HUES6 (cell line): ENCODE results near the gene PKP2.

Experiments used
- H3K27ac ChIP-seq: 2 replicates; pipeline ENCODE4 v1.7.0; 2013; ENCODE audit warnings: low read depth, mild to moderate bottlenecking, low read length, inconsistent platforms
- H3K27me3 ChIP-seq: 2 replicates; pipeline ENCODE4 v1.6.1; 2013; ENCODE audit warnings: low read length; ENCODE audit not compliant: control insufficient read depth, insufficient read depth
- H3K36me3 ChIP-seq: 2 replicates; pipeline ENCODE4 v1.6.1; 2013; ENCODE audit warnings: low read length; ENCODE audit not compliant: control insufficient read depth, insufficient read depth
- H3K4me1 ChIP-seq: 2 replicates; pipeline ENCODE4 v1.6.1; 2013; ENCODE audit warnings: low read length; ENCODE audit not compliant: control insufficient read depth, insufficient read depth
- H3K4me3 ChIP-seq: 2 replicates; pipeline ENCODE4 v1.5.1; 2013; ENCODE audit warnings: low read depth, low read length
- H3K9ac ChIP-seq: one replicate; pipeline ENCODE4 v1.6.1; 2013; ENCODE audit warnings: mild to moderate bottlenecking, low read length
- H3K9me3 ChIP-seq: 2 replicates; pipeline ENCODE4 v1.6.1; 2013; ENCODE audit warnings: low read depth, low read length; ENCODE audit not compliant: control insufficient read depth, insufficient read depth

PKP2 gene

DNA sequence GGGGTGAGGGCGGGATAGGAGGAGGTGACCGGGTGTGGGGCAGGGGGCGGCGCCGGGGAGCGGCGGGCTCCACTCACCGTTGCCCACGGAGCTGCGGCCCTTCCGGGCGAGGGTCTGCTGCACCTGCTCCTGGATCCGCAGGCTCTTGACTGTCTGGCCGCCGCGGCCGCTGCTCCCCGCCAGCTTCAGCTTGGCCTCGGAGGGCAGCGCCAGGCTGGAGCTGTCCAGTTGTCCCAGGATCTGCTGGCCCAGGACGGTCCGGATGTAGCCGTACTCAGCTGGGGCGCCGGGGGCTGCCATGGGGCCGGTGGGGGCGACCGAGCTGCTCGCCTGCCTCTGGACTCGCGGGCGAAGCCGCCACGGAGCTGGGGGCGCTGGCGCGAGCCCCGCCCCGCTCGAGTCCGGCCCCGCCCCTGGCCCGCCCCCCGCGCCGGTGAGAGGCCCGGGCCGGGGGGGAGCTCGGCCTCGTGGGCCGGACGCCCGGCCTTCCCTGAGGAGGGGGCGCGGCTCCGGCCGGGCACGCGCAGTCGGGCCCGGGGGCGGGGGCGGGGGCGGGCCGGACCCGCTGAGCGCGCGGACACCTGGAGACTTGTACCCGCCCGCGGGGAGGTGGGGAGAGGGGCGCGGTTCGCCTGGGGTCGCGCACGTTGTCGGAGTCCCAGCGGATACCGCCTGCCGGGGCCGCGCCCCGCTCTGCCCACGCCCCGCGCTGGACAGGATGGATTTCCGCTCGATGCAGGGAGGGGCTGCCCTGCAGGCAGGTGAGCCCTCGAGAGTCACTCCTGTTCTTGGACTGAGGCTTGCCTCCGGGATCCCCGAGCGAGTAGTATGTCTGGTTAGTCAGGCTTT, at the start of gene PKP2:
PKP2 (minus strand) TSS at position 346 of the 849 bp plus-strand sequence; CDS start at position 300, 46 bp downstream.
- H3K27me3 ChIP-seq = peaks cover 12% of the 10 kb centered on the region
- no peaks in the 10 kb centered on the region for H3K36me3 ChIP-seq
- peak within 1 kb of the TSS; percentile 66 for H3K9ac ChIP-seq
- peak within 1 kb of the TSS; percentile 24; the same call in 1 of the 2 replicates for H3K27ac ChIP-seq
- no peaks in the 10 kb centered on the region for H3K9me3 ChIP-seq
- peak within 1 kb of the TSS; percentile 87 for H3K4me3 ChIP-seq
- peaks cover 45% of the 10 kb centered on the region for H3K4me1 ChIP-seq

DNA sequence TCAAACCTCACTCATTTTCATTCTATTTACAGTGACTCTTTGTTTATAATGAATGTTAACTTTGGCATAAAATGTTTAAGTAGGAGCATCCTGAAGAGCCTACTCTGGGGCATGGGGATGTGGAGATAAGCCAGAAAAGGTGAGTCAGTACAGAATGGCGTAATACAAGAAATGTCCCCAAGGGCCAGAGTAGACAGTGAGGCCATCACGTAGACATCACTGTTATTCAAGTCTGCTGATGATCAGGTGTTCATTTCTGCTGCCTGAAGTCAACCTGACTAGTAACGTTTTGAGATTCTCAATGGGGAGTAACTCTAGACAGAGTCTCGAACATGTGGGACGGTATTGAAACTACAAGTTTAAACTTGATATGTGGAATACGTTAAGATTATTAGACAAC, 47.6 kb upstream of the PKP2 start:
- H3K27me3 ChIP-seq = no peaks in the 10 kb centered on the region
- no peak overlapping the region for H3K9ac ChIP-seq
- H3K4me3 ChIP-seq = no peak overlapping the region
- no peaks in the 10 kb centered on the region for H3K4me1 ChIP-seq
- no peaks in the 10 kb centered on the region for H3K36me3 ChIP-seq
- no peak overlapping the region for H3K27ac ChIP-seq
- H3K9me3 ChIP-seq = no peaks in the 10 kb centered on the region

DNA sequence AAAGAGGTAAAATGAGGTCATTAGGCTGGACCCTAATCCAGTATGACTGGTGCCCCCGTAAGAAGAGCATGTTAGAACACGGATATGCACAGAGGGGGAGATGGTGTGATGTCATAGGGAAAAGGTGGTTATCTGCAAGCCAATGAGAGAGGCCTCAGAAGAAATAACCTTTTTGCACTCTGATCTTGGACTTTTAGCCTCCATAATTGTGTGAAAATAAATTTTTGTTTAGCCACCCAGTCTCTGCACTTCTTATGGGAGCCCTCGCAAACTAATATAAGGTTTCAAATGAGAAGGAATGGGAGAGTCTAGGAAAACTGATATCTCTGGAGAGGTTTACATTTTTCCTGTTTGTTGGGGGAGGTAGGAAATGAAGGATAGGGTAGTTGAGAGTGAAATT, 43.2 kb upstream of the PKP2 start:
- H3K36me3 ChIP-seq = no peaks in the 10 kb centered on the region
- H3K27me3 ChIP-seq = no peaks in the 10 kb centered on the region
- no peak overlapping the region for H3K9ac ChIP-seq
- no peak overlapping the region for H3K27ac ChIP-seq
- no peaks in the 10 kb centered on the region for H3K4me1 ChIP-seq
- no peaks in the 10 kb centered on the region for H3K9me3 ChIP-seq
- no peak overlapping the region for H3K4me3 ChIP-seq

DNA sequence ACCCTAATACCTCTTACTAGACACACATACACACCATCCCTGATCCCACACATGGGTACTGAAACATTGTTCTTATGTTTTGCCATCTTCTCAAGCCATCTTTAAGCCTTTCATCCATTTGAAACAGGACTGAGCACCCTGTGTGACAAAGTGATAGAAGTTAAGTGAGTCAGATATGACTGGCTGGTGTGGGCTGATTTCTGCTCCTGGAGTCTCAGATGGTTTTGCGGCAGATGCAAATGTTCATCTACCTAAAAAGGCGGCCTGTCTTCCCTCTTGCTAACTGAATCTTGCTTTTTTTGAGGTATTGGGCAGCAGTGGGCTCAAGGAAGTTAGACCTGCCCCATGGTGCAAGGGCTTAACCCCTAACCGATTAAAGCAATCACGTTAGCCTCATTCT, 30.4 kb upstream of the PKP2 start:
- Histone ChIP-seq H3K36me3 (no peaks in the 10 kb centered on the region), H3K9me3 (no peaks in the 10 kb centered on the region), H3K9ac (no peak overlapping the region), H3K4me1 (no peaks in the 10 kb centered on the region), H3K4me3 (no peak overlapping the region), H3K27ac (no peak overlapping the region), H3K27me3 (no peaks in the 10 kb centered on the region)

DNA sequence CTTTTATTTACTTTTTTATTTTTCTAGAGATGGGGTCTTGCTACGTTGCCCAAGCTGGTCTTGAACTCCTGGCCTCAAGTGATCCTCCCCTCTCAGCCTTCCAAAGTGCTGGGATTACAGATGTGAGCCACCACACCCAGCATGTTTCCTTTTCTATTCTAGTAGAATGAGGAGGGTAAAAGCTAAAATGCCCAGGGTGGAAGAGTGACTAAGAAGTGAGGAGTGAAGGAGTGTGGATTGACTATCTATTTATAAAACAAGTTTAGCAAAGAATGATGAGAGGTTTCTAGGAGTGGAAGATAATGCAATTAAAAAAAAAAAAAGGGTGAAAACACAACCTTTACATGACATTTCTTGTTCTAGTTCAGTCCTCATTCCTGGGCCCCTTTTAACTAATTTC, 29.8 kb upstream of the PKP2 start:
- Histone ChIP-seq H3K9ac (no peak overlapping the region), H3K9me3 (no peaks in the 10 kb centered on the region), H3K36me3 (no peaks in the 10 kb centered on the region), H3K27ac (no peak overlapping the region), H3K27me3 (no peaks in the 10 kb centered on the region), H3K4me3 (no peak overlapping the region), H3K4me1 (no peaks in the 10 kb centered on the region)

DNA sequence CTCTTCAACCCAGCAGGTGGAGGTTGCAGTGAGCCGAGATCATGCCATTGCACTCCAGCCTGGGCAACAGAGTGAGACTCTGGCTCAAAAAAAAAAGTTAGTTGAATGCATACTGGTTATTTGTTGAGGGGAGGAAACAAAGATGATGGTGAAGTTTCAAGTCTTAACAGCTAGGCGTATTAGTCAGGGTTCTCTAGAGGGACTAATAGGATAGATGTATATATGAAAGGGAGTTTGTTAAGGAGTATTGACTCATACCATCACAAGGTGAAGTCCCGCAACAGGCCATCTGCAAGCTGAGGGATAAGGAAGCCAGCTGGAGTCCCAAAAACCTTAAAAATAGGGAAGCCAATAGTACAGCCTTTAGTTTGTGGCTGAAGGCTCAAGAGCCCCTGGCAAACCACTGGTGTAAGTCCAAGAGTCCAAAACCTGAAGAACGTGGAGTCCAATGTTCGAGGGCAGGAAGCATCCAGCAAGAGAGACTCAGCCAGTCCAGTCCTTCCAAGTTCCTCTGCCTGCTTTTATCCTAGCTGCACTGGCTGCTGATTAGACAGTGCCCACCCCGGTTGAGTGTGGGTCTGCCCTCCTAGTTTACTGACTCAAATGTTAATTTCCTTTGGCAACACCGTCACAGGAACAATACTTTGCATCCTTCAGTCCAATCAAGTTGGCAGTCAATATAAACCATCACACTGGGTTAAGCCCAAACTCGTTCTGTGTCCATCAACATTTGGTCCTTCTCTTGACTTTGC, 26.1 kb upstream of the PKP2 start:
- Histone ChIP-seq H3K9ac (no peak overlapping the region), H3K9me3 (no peaks in the 10 kb centered on the region), H3K4me3 (no peak overlapping the region), H3K4me1 (no peaks in the 10 kb centered on the region), H3K36me3 (no peaks in the 10 kb centered on the region), H3K27ac (no peak overlapping the region), H3K27me3 (no peaks in the 10 kb centered on the region)

DNA sequence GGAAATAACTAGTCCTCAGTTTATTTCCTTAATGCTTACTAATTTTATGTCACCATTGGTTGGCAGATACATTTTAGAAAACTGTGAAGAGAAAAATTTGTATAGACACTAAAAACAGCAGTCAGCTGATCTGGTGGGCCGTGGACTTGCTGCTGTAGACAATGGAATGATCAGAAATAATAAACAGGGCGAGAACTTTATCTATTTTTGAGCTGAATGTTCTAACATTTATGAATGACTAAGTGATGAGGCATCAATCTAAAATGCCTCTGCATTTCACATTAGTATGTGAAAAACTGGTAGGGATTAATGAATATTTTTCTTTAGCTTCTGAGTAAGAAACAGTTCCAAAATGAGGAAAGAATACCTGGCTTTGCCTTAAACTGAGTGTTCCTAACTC, 24.8 kb upstream of the PKP2 start:
- no peak overlapping the region for H3K9ac ChIP-seq
- no peaks in the 10 kb centered on the region for H3K9me3 ChIP-seq
- no peaks in the 10 kb centered on the region for H3K36me3 ChIP-seq
- H3K4me3 ChIP-seq = no peak overlapping the region
- H3K4me1 ChIP-seq = no peaks in the 10 kb centered on the region
- no peaks in the 10 kb centered on the region for H3K27me3 ChIP-seq
- no peak overlapping the region for H3K27ac ChIP-seq

DNA sequence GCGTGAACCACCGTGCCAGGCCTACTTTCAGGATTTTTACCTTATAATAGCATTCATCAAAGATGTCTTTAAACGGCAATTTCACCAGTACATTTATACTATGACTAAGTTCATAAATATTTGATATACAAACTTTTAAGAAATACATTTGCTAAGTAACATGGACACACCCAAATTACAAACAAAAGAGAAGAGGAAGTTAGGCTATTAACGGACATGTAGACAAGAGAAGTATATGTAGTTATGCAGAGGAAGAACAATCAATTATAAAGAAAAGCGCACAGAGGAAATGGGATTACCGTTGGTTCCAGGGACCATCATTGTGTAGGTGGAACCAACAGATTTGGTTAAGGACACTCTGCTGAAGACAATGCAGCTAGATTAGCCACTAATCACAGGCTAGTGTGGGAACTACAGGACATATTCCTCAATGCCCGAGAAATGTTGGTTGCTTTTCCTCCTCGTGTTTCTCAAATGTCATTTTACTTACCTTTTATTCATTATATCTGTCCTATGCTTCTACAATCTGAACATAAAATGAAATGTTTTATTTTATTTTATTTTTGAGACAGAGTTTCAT, 24.0 kb upstream of the PKP2 start:
- Histone ChIP-seq H3K27ac (no peak overlapping the region), H3K4me1 (no peaks in the 10 kb centered on the region), H3K27me3 (no peaks in the 10 kb centered on the region), H3K9me3 (no peaks in the 10 kb centered on the region), H3K4me3 (no peak overlapping the region), H3K36me3 (no peaks in the 10 kb centered on the region), H3K9ac (no peak overlapping the region)

DNA sequence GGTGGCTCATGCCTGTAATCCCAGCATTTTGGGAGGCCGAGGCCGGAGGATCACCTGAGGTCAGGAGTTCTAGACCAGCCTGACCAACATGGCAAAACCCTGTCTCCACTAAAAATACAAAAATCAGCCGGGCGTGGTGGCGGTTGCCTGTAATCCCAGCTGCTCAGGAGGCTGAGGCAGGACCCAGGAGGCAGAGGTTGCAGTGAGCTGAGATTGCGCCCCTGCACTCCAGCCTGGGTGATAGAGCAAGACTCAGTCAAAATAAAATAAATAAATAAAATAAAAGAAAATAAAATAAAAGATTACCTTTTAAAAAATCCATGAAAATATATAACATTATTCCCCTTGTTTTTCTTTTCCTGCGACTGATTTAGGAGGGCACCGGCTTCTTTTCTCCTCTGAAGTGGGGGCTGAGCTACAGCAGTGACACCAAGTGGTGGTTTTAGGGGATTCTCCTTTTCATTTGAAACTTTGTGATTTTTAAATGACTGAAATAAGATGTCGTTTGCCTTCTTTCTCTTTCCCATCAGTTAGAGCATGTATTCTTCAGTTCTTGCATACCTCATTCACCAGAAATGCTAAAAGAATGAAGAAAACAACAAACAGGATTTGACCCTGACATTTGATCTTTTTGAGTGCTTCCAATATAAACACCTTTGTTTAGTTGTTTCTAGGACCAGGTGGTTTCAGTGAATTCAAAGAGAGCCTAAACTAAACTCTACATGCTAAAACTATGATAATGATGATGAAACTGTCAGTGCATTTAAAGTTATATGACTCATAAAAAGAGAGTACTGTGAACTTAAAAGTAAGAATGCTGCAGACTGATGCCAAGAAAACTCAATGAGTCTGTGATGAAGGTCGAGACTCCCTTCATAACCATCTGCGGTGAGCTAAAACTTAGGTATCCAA, 22.6 kb upstream of the PKP2 start:
- Histone ChIP-seq H3K36me3 (no peaks in the 10 kb centered on the region), H3K27me3 (no peaks in the 10 kb centered on the region), H3K9ac (no peak overlapping the region), H3K27ac (no peak overlapping the region), H3K4me1 (no peaks in the 10 kb centered on the region), H3K9me3 (no peaks in the 10 kb centered on the region), H3K4me3 (no peak overlapping the region)

DNA sequence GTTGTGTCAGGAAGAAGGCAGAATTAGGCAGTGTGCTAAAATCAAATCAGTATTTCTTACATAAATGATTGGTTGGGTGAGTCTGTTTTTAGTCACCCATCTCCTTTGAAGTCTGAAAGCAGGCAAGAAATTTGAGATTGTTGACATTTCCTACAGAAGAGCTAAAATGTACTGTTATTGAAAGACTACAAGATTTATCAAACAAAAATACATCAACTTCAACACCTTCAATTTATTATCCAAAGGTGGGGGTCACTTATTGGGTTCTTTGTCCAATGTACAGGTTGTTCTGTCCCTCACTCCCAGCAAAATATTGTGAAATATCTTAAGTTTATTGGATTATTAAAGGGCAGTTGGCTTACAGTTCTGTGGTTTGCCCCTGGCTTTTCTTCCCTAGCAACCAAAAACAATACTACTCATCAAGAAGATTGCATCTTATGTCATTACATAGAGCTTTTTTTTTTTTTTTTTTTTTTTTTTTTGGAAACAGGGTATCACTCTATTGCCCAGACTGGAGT, 20.6 kb upstream of the PKP2 start:
- Histone ChIP-seq H3K36me3 (no peaks in the 10 kb centered on the region), H3K9ac (no peak overlapping the region), H3K4me1 (no peaks in the 10 kb centered on the region), H3K4me3 (no peak overlapping the region), H3K27me3 (no peaks in the 10 kb centered on the region), H3K9me3 (no peaks in the 10 kb centered on the region), H3K27ac (no peak overlapping the region)
